Right atrium auricular region (tissue), 2 donors: ENCODE data around the gene PLEKHB2. TPM values are rescaled to one million over a fixed set of nuclear protein-coding genes. Genes with fewer than 3 reads are reported as not detected.

ENCODE experiments used
- DNase-seq: peaks from one replicate; pipeline ENCODE4 v3.0.0-alpha.2; 2019; ENCODE audit warnings: low spot score
- H3K27ac ChIP-seq, 2 donors: fragments of 200-600 bp; sonication (generic); 1 replicate in 1 of 2; 2 replicates in 1 of 2; pipeline ENCODE4 v1.5.1; 2016 to 2019
- H3K27me3 ChIP-seq, 2 donors: fragments of 200-600 bp; sonication (generic); one replicate each; pipeline versions ENCODE4 v1.5.1 to v1.6.0; 2017 to 2019
- H3K36me3 ChIP-seq: fragments of 200-600 bp; sonication (generic); one replicate; pipeline ENCODE4 v1.5.1; 2016
- H3K4me1 ChIP-seq, 2 donors: fragments of 200-600 bp; sonication (generic); one replicate each; pipeline versions ENCODE4 v1.5.1 to v1.6.0; 2017 to 2019
- H3K4me3 ChIP-seq, 2 donors: fragments of 200-600 bp; sonication (generic); 1 replicate in 1 of 2; 2 replicates in 1 of 2; pipeline ENCODE4 v1.5.1; 2017 to 2019; ENCODE audit warnings: mild to moderate bottlenecking in 1 of 2, moderate library complexity in 1 of 2
- H3K9me3 ChIP-seq, 2 donors: fragments of 200-600 bp; sonication (generic); one replicate each; pipeline ENCODE4 v1.5.1; 2019
- total RNA-seq, 2 donors: library from RNA; depleted of rRNA; stranded (reverse); fragments of >200 nt; gene quantifications; one replicate each; pipeline ENCODE4 v1.1.0, GENCODE V29; 2016
- TF ChIP-seq, protein P1 (sequence below), 2 donors: fragments of 200-600 bp; sonication (generic); IDR thresholded peaks; one replicate each; pipeline ENCODE4 v1.5.1; 2019; ENCODE audit warnings: antibody characterized with exemption in 2 of 2

Gene PLEKHB2
- total RNA-seq, 2 donors from 2014 or later = 40.5 to 44.8 TPM

DNA sequence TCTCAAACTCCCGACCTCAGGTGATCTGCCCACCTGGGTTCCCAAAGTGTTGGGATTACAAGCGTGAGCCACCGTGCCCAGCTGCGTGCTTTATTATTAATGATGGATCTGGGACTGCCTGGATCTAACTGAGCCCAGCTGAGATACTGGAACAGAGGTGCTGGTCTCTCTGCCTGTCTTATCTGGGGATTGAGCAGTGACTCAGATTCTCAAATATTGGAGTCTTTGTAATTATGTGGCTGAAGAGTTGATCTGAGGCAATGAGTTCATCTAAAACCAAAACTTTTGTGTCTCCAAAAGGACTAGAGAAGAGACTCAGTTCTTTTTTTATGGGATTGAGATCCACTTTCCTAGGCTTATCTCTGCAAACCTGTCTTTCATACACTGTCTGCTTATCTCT, 16.3 kb downstream of the PLEKHB2 start:
- Histone ChIP-seq H3K4me3 (no peak overlapping the region), H3K9me3 (no peaks in the 10 kb centered on the region), H3K27ac (no peak overlapping the region), H3K4me1 (no peaks in the 10 kb centered on the region), H3K27me3 (no peaks in the 10 kb centered on the region), H3K36me3 (peaks cover 25% of the 10 kb centered on the region)
- TF ChIP-seq, protein P1, sequence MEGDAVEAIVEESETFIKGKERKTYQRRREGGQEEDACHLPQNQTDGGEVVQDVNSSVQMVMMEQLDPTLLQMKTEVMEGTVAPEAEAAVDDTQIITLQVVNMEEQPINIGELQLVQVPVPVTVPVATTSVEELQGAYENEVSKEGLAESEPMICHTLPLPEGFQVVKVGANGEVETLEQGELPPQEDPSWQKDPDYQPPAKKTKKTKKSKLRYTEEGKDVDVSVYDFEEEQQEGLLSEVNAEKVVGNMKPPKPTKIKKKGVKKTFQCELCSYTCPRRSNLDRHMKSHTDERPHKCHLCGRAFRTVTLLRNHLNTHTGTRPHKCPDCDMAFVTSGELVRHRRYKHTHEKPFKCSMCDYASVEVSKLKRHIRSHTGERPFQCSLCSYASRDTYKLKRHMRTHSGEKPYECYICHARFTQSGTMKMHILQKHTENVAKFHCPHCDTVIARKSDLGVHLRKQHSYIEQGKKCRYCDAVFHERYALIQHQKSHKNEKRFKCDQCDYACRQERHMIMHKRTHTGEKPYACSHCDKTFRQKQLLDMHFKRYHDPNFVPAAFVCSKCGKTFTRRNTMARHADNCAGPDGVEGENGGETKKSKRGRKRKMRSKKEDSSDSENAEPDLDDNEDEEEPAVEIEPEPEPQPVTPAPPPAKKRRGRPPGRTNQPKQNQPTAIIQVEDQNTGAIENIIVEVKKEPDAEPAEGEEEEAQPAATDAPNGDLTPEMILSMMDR (IDR thresholded peaks at IDR 0.05) = no peak
- DNase-seq = no peak

DNA sequence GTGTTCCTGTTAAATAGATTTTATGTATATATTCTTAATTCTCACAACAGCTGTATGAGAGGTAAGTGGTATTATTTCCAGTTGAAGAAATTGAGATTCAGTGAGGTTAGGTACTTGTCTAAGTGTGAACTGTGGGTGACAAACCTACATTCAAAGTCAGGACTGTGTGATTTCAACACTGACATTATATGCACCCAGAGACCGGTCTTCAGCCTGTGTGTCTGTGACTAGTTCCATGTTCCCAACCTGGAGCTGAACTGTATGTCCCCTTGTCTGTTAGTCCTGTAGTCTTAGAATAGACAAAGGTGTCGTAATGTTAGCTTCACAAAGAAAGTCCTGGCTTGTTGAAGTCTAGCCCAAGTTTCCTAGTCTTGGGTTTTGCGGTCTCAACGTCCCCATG, 17.4 kb downstream of the PLEKHB2 start:
- no peak for DNase-seq
- H3K36me3 ChIP-seq = peaks cover 36% of the 10 kb centered on the region

DNA sequence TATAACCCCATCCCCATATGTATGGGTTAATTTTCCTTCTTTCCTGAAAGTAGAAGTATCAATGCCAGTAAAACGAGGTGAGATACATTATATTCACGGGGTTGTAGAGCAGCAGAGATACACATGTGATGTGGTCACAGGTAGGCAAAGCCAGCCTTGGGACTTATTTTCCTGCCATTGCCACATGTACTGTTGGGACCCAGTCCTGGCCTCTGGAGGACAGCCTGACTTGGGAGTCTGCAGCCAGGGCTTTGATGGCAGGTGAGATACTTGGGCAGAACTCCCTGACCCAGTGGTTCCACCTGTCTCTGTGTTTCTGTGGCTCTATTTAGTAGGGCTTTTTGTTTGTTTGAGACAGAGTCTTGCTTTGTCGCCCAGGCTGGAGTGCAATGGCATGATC, 18.1 kb downstream of the PLEKHB2 start:
- H3K4me1 ChIP-seq = no peaks in the 10 kb centered on the region
- TF ChIP-seq, protein P1 (IDR thresholded peaks at IDR 0.05) = no peak
- H3K27me3 ChIP-seq = no peaks in the 10 kb centered on the region
- no peak for DNase-seq
- no peak overlapping the region for H3K4me3 ChIP-seq
- H3K27ac ChIP-seq = no peak overlapping the region
- no peaks in the 10 kb centered on the region for H3K9me3 ChIP-seq
- H3K36me3 ChIP-seq = peaks cover 42% of the 10 kb centered on the region

More for the DNA sequence above, 17.4 kb downstream of the PLEKHB2 start:
- no peak overlapping the region for H3K27ac ChIP-seq
- TF ChIP-seq, protein P1 (IDR thresholded peaks at IDR 0.05) = no peak
- no peaks in the 10 kb centered on the region for H3K27me3 ChIP-seq
- H3K9me3 ChIP-seq = no peaks in the 10 kb centered on the region
- H3K4me3 ChIP-seq = no peak overlapping the region
- no peaks in the 10 kb centered on the region for H3K4me1 ChIP-seq

DNA sequence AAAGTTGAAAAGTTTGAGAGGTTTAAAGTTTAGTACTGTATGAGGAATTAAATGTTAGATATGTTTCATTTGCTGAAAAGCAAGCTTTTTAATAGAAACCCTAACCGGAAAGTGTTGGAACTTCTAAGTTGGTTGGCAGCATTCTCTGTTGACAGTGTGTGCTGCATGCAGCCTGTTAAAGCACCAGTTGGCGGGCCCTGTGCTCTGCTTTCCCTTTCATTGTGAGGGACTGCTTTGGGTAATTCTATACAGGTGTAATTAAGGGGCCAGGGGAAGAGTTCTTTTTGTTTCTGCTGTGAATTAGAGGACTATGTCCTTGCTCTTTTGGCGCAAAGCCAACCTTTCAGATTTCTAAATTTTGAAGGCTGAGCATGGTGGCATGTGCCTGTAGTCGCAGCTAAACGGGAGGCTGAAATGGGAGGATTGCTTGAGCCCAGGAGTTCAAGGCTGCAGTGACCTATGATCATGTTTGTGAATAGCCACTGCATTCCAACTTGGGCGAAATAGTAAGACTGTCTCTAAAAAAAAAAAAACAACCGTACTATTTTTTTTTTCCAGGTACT, 20.1 kb downstream of the PLEKHB2 start:
- H3K36me3 ChIP-seq = peaks cover 49% of the 10 kb centered on the region
- no peak for DNase-seq
- no peak overlapping the region for H3K4me3 ChIP-seq
- TF ChIP-seq, protein P1 (IDR thresholded peaks at IDR 0.05) = no peak
- no peaks in the 10 kb centered on the region for H3K27me3 ChIP-seq
- no peaks in the 10 kb centered on the region for H3K4me1 ChIP-seq
- H3K27ac ChIP-seq = no peak overlapping the region
- H3K9me3 ChIP-seq = no peaks in the 10 kb centered on the region

DNA sequence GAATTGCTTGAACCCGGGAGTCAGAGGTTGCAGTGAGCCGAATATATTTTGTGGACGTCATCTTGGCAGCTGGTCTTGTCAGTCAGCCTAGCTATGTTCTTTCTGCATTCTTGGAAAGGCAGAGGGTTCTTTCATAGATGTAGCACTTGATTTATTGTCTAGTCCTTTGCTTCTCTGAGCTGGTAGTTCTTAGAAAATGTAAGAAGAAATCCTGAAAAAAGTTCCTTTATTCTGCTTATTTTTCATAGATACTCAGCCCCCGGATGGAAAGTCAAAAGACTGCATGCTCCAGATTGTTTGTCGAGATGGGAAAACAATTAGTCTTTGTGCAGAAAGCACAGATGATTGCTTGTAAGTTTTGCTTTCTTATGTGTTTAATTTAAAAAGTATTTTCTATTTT, 21.3 kb downstream of the PLEKHB2 start:
- H3K36me3 ChIP-seq = peaks cover 50% of the 10 kb centered on the region
- H3K4me3 ChIP-seq = no peak overlapping the region
- TF ChIP-seq, protein P1 (IDR thresholded peaks at IDR 0.05) = no peak
- no peaks in the 10 kb centered on the region for H3K9me3 ChIP-seq
- no peaks in the 10 kb centered on the region for H3K4me1 ChIP-seq
- no peaks in the 10 kb centered on the region for H3K27me3 ChIP-seq
- no peak overlapping the region for H3K27ac ChIP-seq
- DNase-seq = no peak

DNA sequence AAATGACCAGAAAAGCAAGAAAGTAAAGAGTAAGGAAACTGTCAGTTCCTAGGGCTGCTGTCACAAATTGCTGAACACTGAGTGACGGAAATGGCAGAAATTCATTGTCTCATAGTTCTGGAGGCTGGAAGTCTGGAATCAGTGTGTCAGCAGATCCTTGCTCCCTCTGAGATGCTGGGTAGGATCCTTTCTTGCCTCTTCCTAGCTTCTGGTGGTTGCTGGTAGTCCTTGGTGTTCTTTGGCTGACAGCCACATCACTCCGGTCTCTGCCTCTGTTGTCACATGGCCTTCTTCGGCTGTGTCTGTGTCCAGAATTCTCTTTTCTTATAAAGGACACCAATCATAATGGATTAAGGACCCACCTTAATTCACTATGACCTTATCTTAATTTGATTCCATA, 21.9 kb downstream of the PLEKHB2 start:
- no peak for DNase-seq
- TF ChIP-seq, protein P1 (IDR thresholded peaks at IDR 0.05) = no peak
- no peak overlapping the region for H3K4me3 ChIP-seq
- no peaks in the 10 kb centered on the region for H3K9me3 ChIP-seq
- no peaks in the 10 kb centered on the region for H3K27me3 ChIP-seq
- H3K4me1 ChIP-seq = no peaks in the 10 kb centered on the region
- no peak overlapping the region for H3K27ac ChIP-seq
- peaks cover 48% of the 10 kb centered on the region for H3K36me3 ChIP-seq
